ENCODE data around the gene SPECC1.

Gene SPECC1

DNA sequence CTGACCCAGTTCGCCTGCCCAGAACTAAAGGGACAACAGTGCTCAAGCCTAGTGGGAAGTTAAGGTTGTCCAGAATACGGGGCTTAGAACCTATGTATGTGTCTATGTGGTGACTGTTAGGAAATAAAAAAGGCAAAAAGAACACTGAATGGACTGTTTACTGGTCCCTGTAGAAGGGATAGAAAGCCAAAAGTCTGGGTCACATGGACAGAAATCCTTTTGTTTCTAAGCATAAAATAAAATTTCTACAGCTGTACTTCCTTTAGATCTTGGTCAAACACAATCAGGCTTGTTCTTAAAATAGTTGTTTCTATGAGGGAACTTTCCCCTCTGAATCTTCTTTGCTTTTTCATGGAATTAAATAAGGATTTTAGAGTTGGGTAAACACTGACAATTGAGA is 245.4 kb downstream of the SPECC1 start:
- Histone ChIP-seq H4K20me1 (ENCODE audit: control insufficient read depth, insufficient read depth, low read depth, low read length) (no peaks in the 10 kb centered on the region), H3K27me3 (ENCODE audit: control insufficient read depth, low read length) (no peaks in the 10 kb centered on the region; the same call in 1 of the 2 replicates), H3K9me2 (replicated peaks; ENCODE audit: control insufficient read depth, low read length) (no peaks in the 10 kb centered on the region), H3K4me1 (ENCODE audit: control insufficient read depth, low read length) (no peaks in the 10 kb centered on the region), H3K27ac (ENCODE audit: low read depth, low read length) (no peak overlapping the region), H3K9me3 (ENCODE audit: control insufficient read depth, insufficient read depth, low read length) (peaks cover 5% of the 10 kb centered on the region; the same call in 1 of the 2 replicates), H3K4me2 (ENCODE audit: low read length) (no peak overlapping the region), H3K36me3 (ENCODE audit: control insufficient read depth, low read length) (no peaks in the 10 kb centered on the region), H3K79me2 (ENCODE audit: control insufficient read depth, low read length) (no peaks in the 10 kb centered on the region), H3K4me3 (ENCODE audit: low read length) (no peak overlapping the region), H3F3A (ENCODE audit: control insufficient read depth, insufficient read depth) (no peaks in the 10 kb centered on the region)
- no peak for TF ChIP-seq EZH2phosphoT487 (IDR thresholded peaks at IDR 0.05; ENCODE audit: borderline replicate concordance, low read length)
- TF ChIP-seq, protein P1, sequence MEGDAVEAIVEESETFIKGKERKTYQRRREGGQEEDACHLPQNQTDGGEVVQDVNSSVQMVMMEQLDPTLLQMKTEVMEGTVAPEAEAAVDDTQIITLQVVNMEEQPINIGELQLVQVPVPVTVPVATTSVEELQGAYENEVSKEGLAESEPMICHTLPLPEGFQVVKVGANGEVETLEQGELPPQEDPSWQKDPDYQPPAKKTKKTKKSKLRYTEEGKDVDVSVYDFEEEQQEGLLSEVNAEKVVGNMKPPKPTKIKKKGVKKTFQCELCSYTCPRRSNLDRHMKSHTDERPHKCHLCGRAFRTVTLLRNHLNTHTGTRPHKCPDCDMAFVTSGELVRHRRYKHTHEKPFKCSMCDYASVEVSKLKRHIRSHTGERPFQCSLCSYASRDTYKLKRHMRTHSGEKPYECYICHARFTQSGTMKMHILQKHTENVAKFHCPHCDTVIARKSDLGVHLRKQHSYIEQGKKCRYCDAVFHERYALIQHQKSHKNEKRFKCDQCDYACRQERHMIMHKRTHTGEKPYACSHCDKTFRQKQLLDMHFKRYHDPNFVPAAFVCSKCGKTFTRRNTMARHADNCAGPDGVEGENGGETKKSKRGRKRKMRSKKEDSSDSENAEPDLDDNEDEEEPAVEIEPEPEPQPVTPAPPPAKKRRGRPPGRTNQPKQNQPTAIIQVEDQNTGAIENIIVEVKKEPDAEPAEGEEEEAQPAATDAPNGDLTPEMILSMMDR (IDR thresholded peaks at IDR 0.05; ENCODE audit: low read depth, low read length, poor library complexity, severe bottlenecking) = no peak

DNA sequence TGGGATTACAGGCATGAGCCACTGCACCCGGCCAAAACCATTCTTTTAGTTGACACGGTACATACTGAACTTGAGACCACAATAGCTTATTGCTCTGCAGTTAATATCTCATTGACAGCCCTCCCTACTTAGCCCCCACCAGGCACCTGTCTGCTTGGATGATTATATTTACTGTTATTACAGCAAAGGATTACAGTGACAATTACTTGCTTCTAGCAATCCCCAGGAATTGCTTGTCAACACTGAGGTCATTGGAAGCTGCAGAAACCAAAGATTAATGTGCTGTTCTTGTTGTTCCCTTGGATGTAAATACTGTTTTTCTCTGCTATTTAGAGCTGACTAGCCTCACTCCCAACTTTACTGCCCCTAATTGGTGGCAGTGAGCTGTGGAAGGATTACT is 247.0 kb downstream of the SPECC1 start:
- Histone ChIP-seq H3K79me2 (ENCODE audit: control insufficient read depth, low read length) (no peaks in the 10 kb centered on the region), H4K20me1 (ENCODE audit: control insufficient read depth, insufficient read depth, low read depth, low read length) (no peaks in the 10 kb centered on the region), H3K27ac (ENCODE audit: low read depth, low read length) (no peak overlapping the region), H3K36me3 (ENCODE audit: control insufficient read depth, low read length) (no peaks in the 10 kb centered on the region), H3F3A (ENCODE audit: control insufficient read depth, insufficient read depth) (no peaks in the 10 kb centered on the region), H3K9me3 (ENCODE audit: control insufficient read depth, insufficient read depth, low read length) (peaks cover 5% of the 10 kb centered on the region; the same call in 1 of the 2 replicates), H3K4me1 (ENCODE audit: control insufficient read depth, low read length) (no peaks in the 10 kb centered on the region), H3K9me2 (replicated peaks; ENCODE audit: control insufficient read depth, low read length) (no peaks in the 10 kb centered on the region), H3K4me2 (ENCODE audit: low read length) (no peak overlapping the region), H3K4me3 (ENCODE audit: low read length) (no peak overlapping the region), H3K27me3 (ENCODE audit: control insufficient read depth, low read length) (no peaks in the 10 kb centered on the region; the same call in 1 of the 2 replicates)
- TF ChIP-seq EZH2phosphoT487 (IDR thresholded peaks at IDR 0.05; ENCODE audit: borderline replicate concordance, low read length) = no peak
- TF ChIP-seq, protein P1 (IDR thresholded peaks at IDR 0.05; ENCODE audit: low read depth, low read length, poor library complexity, severe bottlenecking) = no peak

DNA sequence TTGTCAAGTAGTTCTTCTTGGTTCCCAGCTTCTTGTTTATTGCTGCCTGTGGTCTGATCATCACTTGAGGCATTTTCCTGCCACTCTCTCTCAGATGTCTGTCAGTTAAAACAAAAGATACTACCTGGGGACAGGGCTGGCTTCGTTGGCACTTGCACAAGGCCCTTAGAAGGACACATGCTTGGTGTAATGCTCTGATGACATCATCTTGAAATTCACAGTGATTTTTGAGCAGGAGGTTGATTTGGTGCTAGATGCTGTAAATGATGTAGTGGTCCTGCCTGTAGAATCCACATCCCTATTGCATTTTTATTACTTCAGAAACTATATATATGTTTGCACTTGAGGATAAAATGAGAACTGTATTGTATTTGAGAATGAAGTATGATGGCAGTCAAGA is 247.8 kb downstream of the SPECC1 start:
- Histone ChIP-seq H3K4me1 (ENCODE audit: control insufficient read depth, low read length) (no peaks in the 10 kb centered on the region), H3F3A (ENCODE audit: control insufficient read depth, insufficient read depth) (no peaks in the 10 kb centered on the region), H3K9me2 (replicated peaks; ENCODE audit: control insufficient read depth, low read length) (no peaks in the 10 kb centered on the region), H4K20me1 (ENCODE audit: control insufficient read depth, insufficient read depth, low read depth, low read length) (no peaks in the 10 kb centered on the region), H3K79me2 (ENCODE audit: control insufficient read depth, low read length) (no peaks in the 10 kb centered on the region), H3K36me3 (ENCODE audit: control insufficient read depth, low read length) (no peaks in the 10 kb centered on the region), H3K4me2 (ENCODE audit: low read length) (no peak overlapping the region), H3K4me3 (ENCODE audit: low read length) (no peak overlapping the region), H3K27me3 (ENCODE audit: control insufficient read depth, low read length) (no peaks in the 10 kb centered on the region; the same call in 1 of the 2 replicates), H3K9me3 (ENCODE audit: control insufficient read depth, insufficient read depth, low read length) (peaks cover 5% of the 10 kb centered on the region; the same call in 1 of the 2 replicates), H3K27ac (ENCODE audit: low read depth, low read length) (no peak overlapping the region)
- no peak for TF ChIP-seq EZH2phosphoT487 (IDR thresholded peaks at IDR 0.05; ENCODE audit: borderline replicate concordance, low read length)
- TF ChIP-seq, protein P1 (IDR thresholded peaks at IDR 0.05; ENCODE audit: low read depth, low read length, poor library complexity, severe bottlenecking) = no peak
